Activated CD8-positive, alpha-beta memory T cell treated with anti-CD3 and anti-CD28 coated beads, Interleukin-2, amount 50 U/mL, for 4 hours (primary cell): ENCODE results near the gene LRRC8B.

Source experiments
- DNase-seq: peaks from one replicate; pipeline ENCODE4 v3.0.0-alpha.2; 2020

The LRRC8B gene

GRCh38 chr1:89635825-89636815 is 111.5 kb downstream of the LRRC8B start:
- DNase-seq = no peak

- DNase-seq = no peak
Measured at GRCh38 chr1:89637496-89637895, 112.9 kb downstream of the LRRC8B start.

GRCh38 chr1:89640440-89640839 is 115.8 kb downstream of the LRRC8B start:
- no peak for DNase-seq

GRCh38 chr1:89641781-89642180 is 117.2 kb downstream of the LRRC8B start:
- DNase-seq = no peak

GRCh38 chr1:89643577-89643976 is 118.9 kb downstream of the LRRC8B start:
- no peak for DNase-seq

- DNase-seq = no peak
Measured at GRCh38 chr1:89644119-89644814, 119.6 kb downstream of the LRRC8B start.

GRCh38 chr1:89646259-89646658 is 121.6 kb downstream of the LRRC8B start:
- no peak for DNase-seq
